MM.1S (cell line): ENCODE measurements around the gene GNAT3.

Source experiments
- DNase-seq: peaks from one replicate; pipeline ENCODE4 v3.0.0-alpha.2; 2015
- H2AFZ ChIP-seq: fragments of 300-600 bp; sonication (generic); 2 replicates; pipeline ENCODE4 v1.6.0; 2016; ENCODE audit warnings: antibody characterized with exemption, low read length
- H3F3A ChIP-seq: fragments of 300-600 bp; sonication (generic); 2 replicates; pipeline ENCODE4 v1.6.1; 2016; ENCODE audit warnings: mild to moderate bottlenecking, antibody characterized with exemption, low read length, moderate library complexity, mixed read lengths; ENCODE audit not compliant: insufficient read depth
- H3K27ac ChIP-seq: fragments of 300-600 bp; sonication (generic); 2 replicates; pipeline ENCODE4 v1.5.1; 2016; ENCODE audit warnings: mild to moderate bottlenecking, low read length
- H3K27me3 ChIP-seq: fragments of 300-600 bp; sonication (generic); replicated peaks from 2 replicates; pipeline ENCODE4 v1.6.0; 2016; ENCODE audit warnings: low read length; ENCODE audit not compliant: insufficient read depth
- H3K36me3 ChIP-seq: fragments of 300-600 bp; sonication (generic); replicated peaks from 2 replicates; pipeline ENCODE4 v1.6.1; 2016; ENCODE audit warnings: mild to moderate bottlenecking, low read length, mixed read lengths; ENCODE audit not compliant: insufficient read depth
- H3K4me1 ChIP-seq: fragments of 300-600 bp; sonication (generic); 2 replicates; pipeline ENCODE4 v1.6.1; 2016; ENCODE audit warnings: low read length, mixed read lengths
- H3K4me2 ChIP-seq: fragments of 300-600 bp; sonication (generic); 2 replicates; pipeline ENCODE4 v1.6.0; 2016; ENCODE audit warnings: low read depth, low read length
- H3K4me3 ChIP-seq: fragments of 300-600 bp; sonication (generic); 2 replicates; pipeline ENCODE4 v1.5.1; 2016; ENCODE audit warnings: low read length, mixed read lengths
- H3K79me2 ChIP-seq: fragments of 300-600 bp; sonication (generic); 2 replicates; pipeline ENCODE4 v1.6.1; 2016; ENCODE audit warnings: mixed run types, low read length, mixed read lengths
- H3K9ac ChIP-seq: fragments of 300-600 bp; sonication (generic); 2 replicates; pipeline ENCODE4 v1.6.1; 2016; ENCODE audit warnings: low read length, mixed read lengths
- H3K9me2 ChIP-seq: fragments of 300-600 bp; sonication (generic); replicated peaks from 2 replicates; pipeline ENCODE4 v1.6.1; 2016; ENCODE audit warnings: mild to moderate bottlenecking, low read length, mixed read lengths; ENCODE audit not compliant: insufficient read depth
- H3K9me3 ChIP-seq: fragments of 300-600 bp; sonication (generic); replicated peaks from 2 replicates; pipeline ENCODE4 v1.6.1; 2016; ENCODE audit warnings: mild to moderate bottlenecking, low read length, mixed read lengths; ENCODE audit not compliant: insufficient read depth
- H4K20me1 ChIP-seq: fragments of 300-600 bp; sonication (generic); 2 replicates; pipeline ENCODE4 v1.6.1; 2016; ENCODE audit warnings: mild to moderate bottlenecking, low read length, moderate library complexity, mixed read lengths; ENCODE audit not compliant: insufficient read depth
- EZH2 ChIP-seq: fragments of 300-600 bp; sonication (generic); optimal IDR thresholded peaks from 2 replicates; pipeline ENCODE3; 2017; ENCODE audit warnings: low read depth, mild to moderate bottlenecking, antibody characterized with exemption, low read length, mixed read lengths
- EZH2phosphoT487 ChIP-seq: fragments of 300-600 bp; sonication (generic); IDR thresholded peaks from 2 replicates; pipeline ENCODE4 v1.6.1; 2018; ENCODE audit warnings: antibody characterized with exemption, low read length
- TF ChIP-seq, protein P1 (sequence below): fragments of 300-600 bp; sonication (generic); IDR thresholded peaks from 2 replicates; pipeline ENCODE4 v1.5.1; 2016; ENCODE audit warnings: antibody characterized with exemption, low read length, mixed read lengths

The GNAT3 gene

DNA sequence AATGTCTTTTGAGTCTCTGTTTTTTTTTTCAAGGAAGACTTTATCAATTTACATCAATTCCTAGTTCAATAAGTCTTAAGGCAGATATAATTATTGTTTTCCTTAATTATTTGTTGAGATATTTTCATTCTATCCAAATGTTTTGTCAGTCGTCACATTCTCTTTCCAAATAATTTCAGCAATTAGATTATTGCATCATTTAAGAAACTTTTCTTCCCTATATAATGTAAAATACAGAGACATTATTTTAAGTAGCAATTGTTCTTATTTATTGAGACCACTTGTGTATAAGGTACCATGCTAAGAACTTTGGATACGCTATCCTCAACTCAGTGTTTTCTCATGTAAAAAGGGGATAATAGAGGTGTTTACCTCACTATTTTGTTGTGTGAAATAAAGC, 38.1 kb upstream of the GNAT3 start:
- TF ChIP-seq, protein P1, sequence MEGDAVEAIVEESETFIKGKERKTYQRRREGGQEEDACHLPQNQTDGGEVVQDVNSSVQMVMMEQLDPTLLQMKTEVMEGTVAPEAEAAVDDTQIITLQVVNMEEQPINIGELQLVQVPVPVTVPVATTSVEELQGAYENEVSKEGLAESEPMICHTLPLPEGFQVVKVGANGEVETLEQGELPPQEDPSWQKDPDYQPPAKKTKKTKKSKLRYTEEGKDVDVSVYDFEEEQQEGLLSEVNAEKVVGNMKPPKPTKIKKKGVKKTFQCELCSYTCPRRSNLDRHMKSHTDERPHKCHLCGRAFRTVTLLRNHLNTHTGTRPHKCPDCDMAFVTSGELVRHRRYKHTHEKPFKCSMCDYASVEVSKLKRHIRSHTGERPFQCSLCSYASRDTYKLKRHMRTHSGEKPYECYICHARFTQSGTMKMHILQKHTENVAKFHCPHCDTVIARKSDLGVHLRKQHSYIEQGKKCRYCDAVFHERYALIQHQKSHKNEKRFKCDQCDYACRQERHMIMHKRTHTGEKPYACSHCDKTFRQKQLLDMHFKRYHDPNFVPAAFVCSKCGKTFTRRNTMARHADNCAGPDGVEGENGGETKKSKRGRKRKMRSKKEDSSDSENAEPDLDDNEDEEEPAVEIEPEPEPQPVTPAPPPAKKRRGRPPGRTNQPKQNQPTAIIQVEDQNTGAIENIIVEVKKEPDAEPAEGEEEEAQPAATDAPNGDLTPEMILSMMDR: no peak
- TF ChIP-seq EZH2 (no peak), EZH2phosphoT487 (no peak)
- Histone ChIP-seq H3K27me3 (no peaks in the 10 kb centered on the region), H3K79me2 (no peaks in the 10 kb centered on the region), H2AFZ (no peak overlapping the region), H3F3A (no peaks in the 10 kb centered on the region), H3K27ac (no peak overlapping the region), H3K9me2 (no peaks in the 10 kb centered on the region), H4K20me1 (no peaks in the 10 kb centered on the region), H3K36me3 (no peaks in the 10 kb centered on the region), H3K4me3 (no peak overlapping the region), H3K4me1 (no peaks in the 10 kb centered on the region), H3K9ac (no peak overlapping the region), H3K9me3 (no peaks in the 10 kb centered on the region), H3K4me2 (no peak overlapping the region)
- DNase-seq: no peak

DNA sequence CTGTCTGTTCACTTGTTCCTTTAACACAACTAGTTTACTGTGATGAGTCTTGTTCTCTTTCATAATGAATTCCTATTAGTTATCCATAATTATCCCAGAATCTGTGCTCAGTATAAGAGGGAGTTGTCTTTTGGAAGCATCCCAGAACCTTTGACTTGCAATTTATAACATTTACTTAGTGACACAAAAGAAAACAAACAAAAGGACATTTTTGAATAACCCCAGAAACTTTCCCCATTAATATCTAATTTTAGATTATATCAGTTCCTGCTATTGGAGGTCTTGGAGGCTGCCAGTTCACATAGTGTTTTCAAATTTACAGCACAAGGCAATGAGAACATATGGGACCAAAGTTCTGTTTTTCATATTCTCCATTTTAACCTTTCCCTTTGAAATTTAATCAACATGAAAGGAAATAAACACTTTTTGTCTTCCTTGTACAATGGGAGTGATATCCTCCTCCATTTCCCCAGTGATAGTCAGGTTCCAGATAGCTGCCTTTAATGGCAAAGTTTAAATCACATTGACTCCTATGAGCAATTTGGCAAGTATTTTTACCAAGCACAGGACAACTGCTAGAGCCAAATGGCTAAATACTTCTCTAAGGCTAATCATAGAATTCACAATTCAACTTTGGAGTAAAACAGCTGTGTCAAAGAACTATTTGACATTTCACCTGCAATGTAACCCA, 37.1 kb upstream of the GNAT3 start:
- no peaks in the 10 kb centered on the region for H3K9me3 ChIP-seq
- no peaks in the 10 kb centered on the region for H3K4me1 ChIP-seq
- H3K4me2 ChIP-seq: no peak overlapping the region
- no peaks in the 10 kb centered on the region for H3K79me2 ChIP-seq
- no peak overlapping the region for H3K9ac ChIP-seq
- no peaks in the 10 kb centered on the region for H3K9me2 ChIP-seq
- H3K36me3 ChIP-seq: no peaks in the 10 kb centered on the region
- DNase-seq: no peak
- no peak overlapping the region for H2AFZ ChIP-seq
- H3K4me3 ChIP-seq: no peak overlapping the region
- H3K27me3 ChIP-seq: no peaks in the 10 kb centered on the region
- no peak overlapping the region for H3K27ac ChIP-seq
- no peaks in the 10 kb centered on the region for H3F3A ChIP-seq
- H4K20me1 ChIP-seq: no peaks in the 10 kb centered on the region
- no peak for TF ChIP-seq EZH2
- TF ChIP-seq, protein P1: no peak
- TF ChIP-seq EZH2phosphoT487: no peak

DNA sequence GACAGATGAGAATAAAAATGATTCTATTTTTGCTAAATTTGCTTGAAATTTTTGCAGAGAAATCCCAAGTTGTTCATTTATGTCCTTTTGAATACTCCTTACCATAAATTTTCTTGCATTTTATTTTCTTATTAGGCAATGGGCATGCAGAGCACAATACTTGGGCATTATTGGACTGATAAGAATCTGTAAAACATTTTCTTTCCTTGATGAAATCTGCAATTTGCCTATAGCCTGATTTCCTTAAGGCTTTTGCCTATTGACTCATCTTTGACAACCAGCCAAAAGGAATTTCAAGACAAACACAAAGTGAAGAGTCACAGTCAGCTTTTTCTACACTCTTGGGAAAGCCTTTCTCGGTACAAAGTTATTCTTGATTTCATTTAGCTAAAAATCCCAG, 30.5 kb upstream of the GNAT3 start:
- DNase-seq: no peak
- no peak overlapping the region for H3K4me2 ChIP-seq

More for the DNA sequence above, 30.5 kb upstream of the GNAT3 start:
- Histone ChIP-seq H4K20me1 (no peaks in the 10 kb centered on the region), H3F3A (no peaks in the 10 kb centered on the region), H3K27me3 (no peaks in the 10 kb centered on the region), H3K79me2 (no peaks in the 10 kb centered on the region), H3K9ac (no peak overlapping the region), H3K4me1 (no peaks in the 10 kb centered on the region), H3K9me3 (no peaks in the 10 kb centered on the region), H3K9me2 (no peaks in the 10 kb centered on the region), H2AFZ (no peak overlapping the region), H3K4me3 (no peak overlapping the region), H3K27ac (no peak overlapping the region), H3K36me3 (no peaks in the 10 kb centered on the region)
- TF ChIP-seq, protein P1: no peak
- TF ChIP-seq EZH2phosphoT487 (no peak), EZH2 (no peak)
